ENCODE data around the gene C4A.

DNA sequence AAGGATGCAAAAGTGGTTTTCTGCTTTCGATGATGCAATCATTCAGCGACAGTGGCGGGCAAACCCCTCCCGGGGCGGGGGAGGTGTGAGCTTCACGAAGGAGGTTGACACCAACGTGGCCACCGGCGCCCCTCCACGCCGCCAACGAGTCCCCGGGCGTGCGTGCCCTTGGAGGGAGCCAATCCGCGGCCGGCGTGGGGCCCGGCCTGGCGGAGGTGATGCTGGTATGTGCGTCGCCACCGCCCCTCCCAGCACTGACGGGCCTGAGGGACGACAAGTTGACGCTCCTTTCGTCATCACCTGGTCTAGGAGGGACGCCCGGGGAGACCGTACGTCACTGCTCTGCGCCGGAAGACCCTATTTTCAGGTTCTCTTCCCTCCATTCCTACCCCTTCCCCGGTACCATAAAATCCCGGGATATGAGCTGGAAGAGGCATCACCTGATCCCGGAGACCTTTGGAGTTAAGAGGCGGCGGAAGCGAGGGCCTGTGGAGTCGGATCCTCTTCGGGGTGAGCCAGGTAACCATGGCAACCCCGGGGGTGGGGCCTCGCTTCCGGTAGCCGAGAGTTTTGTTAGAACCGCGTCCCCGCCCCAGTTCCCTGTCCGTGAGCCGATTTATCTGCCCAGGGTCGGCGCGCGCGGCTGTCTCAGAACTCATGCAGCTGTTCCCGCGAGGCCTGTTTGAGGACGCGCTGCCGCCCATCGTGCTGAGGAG lies 9.7 kb upstream of the C4A start, which contains the start of gene DXO:
- peak in 1 of 2 donors; percentile 41 for TF ChIP-seq POLR2A (IDR thresholded peaks at IDR 0.05)
- TF ChIP-seq, protein P1, sequence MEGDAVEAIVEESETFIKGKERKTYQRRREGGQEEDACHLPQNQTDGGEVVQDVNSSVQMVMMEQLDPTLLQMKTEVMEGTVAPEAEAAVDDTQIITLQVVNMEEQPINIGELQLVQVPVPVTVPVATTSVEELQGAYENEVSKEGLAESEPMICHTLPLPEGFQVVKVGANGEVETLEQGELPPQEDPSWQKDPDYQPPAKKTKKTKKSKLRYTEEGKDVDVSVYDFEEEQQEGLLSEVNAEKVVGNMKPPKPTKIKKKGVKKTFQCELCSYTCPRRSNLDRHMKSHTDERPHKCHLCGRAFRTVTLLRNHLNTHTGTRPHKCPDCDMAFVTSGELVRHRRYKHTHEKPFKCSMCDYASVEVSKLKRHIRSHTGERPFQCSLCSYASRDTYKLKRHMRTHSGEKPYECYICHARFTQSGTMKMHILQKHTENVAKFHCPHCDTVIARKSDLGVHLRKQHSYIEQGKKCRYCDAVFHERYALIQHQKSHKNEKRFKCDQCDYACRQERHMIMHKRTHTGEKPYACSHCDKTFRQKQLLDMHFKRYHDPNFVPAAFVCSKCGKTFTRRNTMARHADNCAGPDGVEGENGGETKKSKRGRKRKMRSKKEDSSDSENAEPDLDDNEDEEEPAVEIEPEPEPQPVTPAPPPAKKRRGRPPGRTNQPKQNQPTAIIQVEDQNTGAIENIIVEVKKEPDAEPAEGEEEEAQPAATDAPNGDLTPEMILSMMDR (IDR thresholded peaks at IDR 0.05): no peak
